Right atrium auricular region (tissue), 2 donors: ENCODE measurements around the gene ZNF771. TPM values are rescaled to one million over a fixed set of nuclear protein-coding genes. Genes with fewer than 3 reads are reported as not detected.
A peak's percentile ranks its signal among the peaks of the same experiment; 100 is the strongest.

Source experiments
- DNase-seq: peaks from one replicate; pipeline ENCODE4 v3.0.0-alpha.2; 2019; ENCODE audit warnings: low spot score
- H3K27ac ChIP-seq, 2 donors: fragments of 200-600 bp; sonication (generic); 1 replicate in 1 of 2; 2 replicates in 1 of 2; pipeline ENCODE4 v1.5.1; 2016 to 2019
- H3K27me3 ChIP-seq, 2 donors: fragments of 200-600 bp; sonication (generic); one replicate each; pipeline versions ENCODE4 v1.5.1 to v1.6.0; 2017 to 2019
- H3K36me3 ChIP-seq: fragments of 200-600 bp; sonication (generic); one replicate; pipeline ENCODE4 v1.5.1; 2016
- H3K4me1 ChIP-seq, 2 donors: fragments of 200-600 bp; sonication (generic); one replicate each; pipeline versions ENCODE4 v1.5.1 to v1.6.0; 2017 to 2019
- H3K4me3 ChIP-seq, 2 donors: fragments of 200-600 bp; sonication (generic); 1 replicate in 1 of 2; 2 replicates in 1 of 2; pipeline ENCODE4 v1.5.1; 2017 to 2019; ENCODE audit warnings: mild to moderate bottlenecking in 1 of 2, moderate library complexity in 1 of 2
- H3K9me3 ChIP-seq, 2 donors: fragments of 200-600 bp; sonication (generic); one replicate each; pipeline ENCODE4 v1.5.1; 2019
- CTCF ChIP-seq, 2 donors: fragments of 200-600 bp; sonication (generic); IDR thresholded peaks; one replicate each; pipeline ENCODE4 v1.5.1; 2019; ENCODE audit warnings: antibody characterized with exemption in 2 of 2
- total RNA-seq, 2 donors: library from RNA; depleted of rRNA; stranded (reverse); fragments of >200 nt; gene quantifications; one replicate each; pipeline ENCODE4 v1.1.0, GENCODE V29; 2016

ZNF771 gene
- total RNA-seq, 2 donors from 2014 or later: 13.0 to 14.3 TPM

GRCh38 chr16:30398661-30399434, 8.6 kb upstream of the ZNF771 start:
- Histone ChIP-seq H3K27me3 (no peaks in the 10 kb centered on the region), H3K4me1 (peaks cover 0 to 40% of the 10 kb centered on the region in 2 donors), H3K9me3 (no peaks in the 10 kb centered on the region), H3K4me3 (no peak overlapping the region), H3K27ac (no peak overlapping the region), H3K36me3 (peaks cover 11% of the 10 kb centered on the region)
- TF ChIP-seq CTCF (IDR thresholded peaks at IDR 0.05): no peak
- DNase-seq: no peak

DNA sequence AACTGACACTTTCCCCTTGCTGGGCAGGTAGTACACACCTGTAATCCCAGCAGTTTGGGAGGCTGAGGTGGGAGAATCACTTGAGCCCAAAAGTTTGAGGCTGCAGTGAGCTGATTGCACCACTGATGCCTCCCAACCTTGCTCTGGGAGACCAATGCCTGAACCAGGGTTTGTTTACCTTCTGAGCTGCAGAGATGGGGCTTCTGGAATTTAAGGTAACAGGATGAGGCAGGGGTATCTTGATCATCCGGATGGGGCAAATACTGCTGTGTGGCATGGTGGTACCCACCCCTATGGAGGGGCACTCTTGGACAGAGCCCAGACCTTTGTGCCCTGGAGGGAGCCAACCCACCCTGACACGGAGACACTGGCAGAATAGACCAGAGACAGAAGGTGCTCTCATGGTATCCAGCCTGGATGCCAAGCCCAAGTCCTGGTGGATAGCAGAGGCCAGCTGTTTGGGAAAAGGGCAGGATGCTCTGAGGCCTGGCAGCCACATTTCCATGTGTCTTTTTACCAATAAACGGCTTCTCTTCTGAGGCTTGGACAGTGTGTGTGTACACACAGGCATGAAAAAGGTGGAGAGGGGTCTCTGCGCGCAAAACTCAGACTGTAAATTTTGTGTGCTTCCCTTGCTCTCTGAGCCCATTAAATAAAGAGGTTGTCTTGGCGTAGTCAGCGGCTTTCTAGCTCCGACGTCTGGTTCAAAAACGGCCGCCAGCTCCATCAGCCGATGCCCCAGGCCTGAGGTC, 7.8 kb upstream of the ZNF771 start:
- Histone ChIP-seq H3K36me3 (peaks cover 11% of the 10 kb centered on the region), H3K27me3 (no peaks in the 10 kb centered on the region), H3K4me3 (peak overlapping the region; percentile 61 to 70), H3K4me1 (peaks cover 0 to 34% of the 10 kb centered on the region in 2 donors), H3K9me3 (no peaks in the 10 kb centered on the region), H3K27ac (peak overlapping the region; percentile 85 to 88)
- DNase-seq: no peak
- TF ChIP-seq CTCF (IDR thresholded peaks at IDR 0.05): no peak

DNA sequence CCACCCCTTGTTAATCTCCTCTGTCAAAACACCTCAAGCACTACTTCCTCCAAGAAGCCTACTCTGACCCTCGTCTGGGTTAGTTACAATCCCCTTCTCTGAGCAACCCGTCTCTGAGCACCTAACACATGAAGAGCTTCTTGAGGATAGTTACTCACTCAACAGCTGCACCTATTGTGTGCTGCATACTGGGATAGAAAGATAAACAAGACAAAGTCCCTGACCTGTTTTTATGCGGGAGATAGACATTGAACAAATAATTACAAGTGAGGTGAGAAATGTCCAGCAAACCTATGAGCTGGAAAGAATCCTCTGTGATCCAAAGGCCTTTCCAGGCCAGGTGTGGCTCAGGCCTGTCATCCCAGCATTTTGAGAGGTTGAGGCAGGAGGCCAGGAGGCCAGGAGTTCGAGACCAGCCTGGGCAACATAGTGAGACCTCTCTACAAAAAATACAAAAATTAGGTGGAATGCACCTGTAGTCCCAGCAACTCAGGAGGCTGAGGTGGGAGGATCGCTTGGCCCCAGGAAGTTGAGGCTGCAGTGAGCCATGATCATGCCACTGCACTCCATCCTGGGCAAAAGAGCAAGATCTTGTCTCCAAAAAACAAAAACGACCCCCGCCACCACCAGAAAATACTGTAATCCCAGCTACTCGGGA, 5.5 kb upstream of the ZNF771 start:
- no peaks in the 10 kb centered on the region for H3K27me3 ChIP-seq
- no peak for DNase-seq
- no peak overlapping the region for H3K4me3 ChIP-seq
- no peak overlapping the region for H3K27ac ChIP-seq
- no peaks in the 10 kb centered on the region for H3K9me3 ChIP-seq
- TF ChIP-seq CTCF (IDR thresholded peaks at IDR 0.05): no peak
- peaks cover 11% of the 10 kb centered on the region for H3K36me3 ChIP-seq
- peaks cover 0 to 25% of the 10 kb centered on the region in 2 donors for H3K4me1 ChIP-seq

GRCh38 chr16:30406795-30407101, 658 bp upstream of the ZNF771 start:
- Histone ChIP-seq H3K4me3 (peak overlapping the region; percentile 61 to 83), H3K36me3 (no peaks in the 10 kb centered on the region), H3K27me3 (no peaks in the 10 kb centered on the region), H3K9me3 (no peaks in the 10 kb centered on the region), H3K4me1 (peaks cover 0 to 26% of the 10 kb centered on the region in 2 donors), H3K27ac (peak overlapping the region; percentile 69 to 85)
- DNase-seq: no peak
- TF ChIP-seq CTCF (IDR thresholded peaks at IDR 0.05): no peak

- Histone ChIP-seq H3K36me3 (peaks cover 5% of the 10 kb centered on the region), H3K9me3 (no peaks in the 10 kb centered on the region), H3K4me1 (peaks cover 0 to 26% of the 10 kb centered on the region in 2 donors), H3K4me3 (peak overlapping the region; percentile 61 to 83), H3K27ac (peak overlapping the region; percentile 69 to 85), H3K27me3 (no peaks in the 10 kb centered on the region)
- DNase-seq: no peak
- no peak for TF ChIP-seq CTCF (IDR thresholded peaks at IDR 0.05)
Observed at GRCh38 chr16:30407804-30408534, 563 bp downstream of the ZNF771 start.
